Bone marrow (tissue), 2 donors: ENCODE results near the gene TSHZ3.

Experiments used
- DNase-seq, 2 donors: peaks; one replicate each; lab custom pipeline; 2025; lab: John Stamatoyannopoulos, UW

The TSHZ3 gene

DNA sequence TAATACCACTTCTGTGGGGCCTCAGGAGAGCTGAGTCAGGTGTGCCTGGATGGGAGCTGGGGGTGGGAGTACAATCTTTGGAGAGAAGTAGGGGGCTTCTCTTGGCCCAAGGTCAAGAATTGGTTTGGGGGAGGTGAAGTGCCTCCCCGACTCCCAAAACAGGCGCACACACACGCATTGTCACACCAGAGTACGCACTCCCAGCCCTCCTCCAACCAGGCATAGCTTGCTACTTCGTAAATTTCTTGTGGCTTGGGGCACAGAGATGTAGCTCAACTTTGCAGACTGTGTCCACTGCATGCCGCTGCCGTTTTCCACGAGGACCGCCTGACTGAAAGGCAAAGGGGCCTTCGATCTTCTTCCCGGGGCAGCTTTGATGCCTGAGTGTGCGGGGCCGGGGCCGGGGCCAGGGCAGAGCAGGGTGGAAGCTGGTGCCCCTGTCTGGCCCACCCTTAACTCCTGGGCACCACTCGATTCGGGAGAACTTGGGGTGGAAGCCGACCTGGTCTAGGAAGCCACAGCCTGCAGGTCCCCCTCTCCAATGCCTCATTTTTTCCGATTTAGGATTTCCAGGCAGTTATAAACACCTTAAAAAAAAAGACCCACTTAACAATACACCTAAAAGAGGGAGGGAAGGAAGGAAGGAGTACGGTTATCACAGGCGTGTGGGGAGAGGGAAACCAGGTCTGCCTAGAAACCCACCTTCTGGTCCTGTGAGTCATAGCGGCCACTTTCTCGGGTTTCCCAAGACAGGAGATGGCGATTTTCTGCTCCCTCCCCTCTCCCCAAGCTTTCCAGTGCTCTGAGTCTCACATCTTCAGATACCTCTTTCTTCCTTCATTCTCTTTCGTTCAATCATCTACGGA, 5.8 kb upstream of the TSHZ3 start:
- DNase-seq: no peak

DNA sequence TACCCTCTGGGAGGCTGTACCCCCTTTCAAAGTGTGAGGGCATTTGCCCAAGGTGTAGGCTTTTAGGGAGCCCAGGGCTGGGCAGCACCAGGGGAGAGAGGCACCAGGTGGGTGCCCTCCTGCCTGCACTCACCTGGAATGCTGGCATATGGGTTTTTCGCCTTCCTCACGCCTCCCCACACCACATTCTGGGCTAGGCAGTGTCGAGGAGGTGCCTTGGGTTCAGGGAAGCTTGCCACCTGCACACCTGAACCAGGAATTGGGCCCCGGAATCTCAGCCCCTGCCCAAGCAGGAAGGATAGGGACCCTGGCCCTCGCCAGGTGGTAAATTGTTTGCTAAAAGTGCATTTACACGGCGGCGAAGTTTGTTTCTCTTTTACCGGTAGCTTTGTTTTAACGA, 5.1 kb upstream of the TSHZ3 start:
- no peak for DNase-seq

- DNase-seq: no peak
Measured at GRCh38 chr19:31353833-31354232, 4.6 kb upstream of the TSHZ3 start.

- DNase-seq: no peak
Measured at GRCh38 chr19:31352782-31353651, 3.8 kb upstream of the TSHZ3 start.

DNA sequence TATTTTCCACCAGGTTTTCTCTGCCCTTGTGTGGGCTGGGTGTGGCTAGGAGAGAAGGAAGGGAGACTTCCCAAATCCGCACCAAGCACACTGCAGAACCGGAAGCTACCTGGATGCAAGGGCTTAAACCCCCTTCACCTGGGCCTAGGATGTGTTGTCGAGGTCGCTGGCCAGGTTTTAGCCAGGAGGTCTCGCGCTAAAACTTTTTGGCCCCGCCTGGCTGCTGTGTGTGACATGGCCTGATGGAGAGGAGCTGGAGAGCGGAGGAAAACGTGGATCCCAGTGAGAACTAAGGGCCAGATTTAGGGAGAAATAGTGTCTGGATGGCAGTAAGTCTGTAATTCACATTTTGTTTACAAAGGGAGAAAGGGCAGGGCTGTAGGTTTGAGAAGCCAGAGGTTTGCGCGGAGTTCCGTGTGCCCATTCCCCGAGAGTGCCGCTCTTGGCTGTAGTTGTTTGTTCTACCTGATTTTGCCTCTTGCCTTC, 3.1 kb upstream of the TSHZ3 start:
- no peak for DNase-seq

DNA sequence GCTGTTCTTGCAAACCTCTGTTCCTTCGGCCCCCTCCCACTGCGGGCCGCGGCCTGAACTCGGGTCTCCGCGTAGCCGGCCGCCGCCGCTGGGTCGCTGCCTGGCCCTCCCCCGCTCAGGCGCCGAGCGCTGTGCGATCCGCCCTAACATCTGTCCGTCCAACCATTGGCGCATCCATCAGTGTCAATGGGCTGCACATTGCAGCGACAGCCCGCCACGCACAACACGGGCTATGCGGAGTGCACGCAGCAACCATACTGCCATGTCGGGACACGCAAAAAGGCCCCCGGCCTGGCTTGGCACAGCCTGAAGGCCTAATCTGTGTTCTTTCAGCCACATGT, 2.6 kb upstream of the TSHZ3 start:
- DNase-seq: no peak

- DNase-seq: no peak
Measured at GRCh38 chr19:31351056-31351854, 2.0 kb upstream of the TSHZ3 start.

GRCh38 chr19:31350693-31351055, 1.4 kb upstream of the TSHZ3 start:
- no peak for DNase-seq

DNA sequence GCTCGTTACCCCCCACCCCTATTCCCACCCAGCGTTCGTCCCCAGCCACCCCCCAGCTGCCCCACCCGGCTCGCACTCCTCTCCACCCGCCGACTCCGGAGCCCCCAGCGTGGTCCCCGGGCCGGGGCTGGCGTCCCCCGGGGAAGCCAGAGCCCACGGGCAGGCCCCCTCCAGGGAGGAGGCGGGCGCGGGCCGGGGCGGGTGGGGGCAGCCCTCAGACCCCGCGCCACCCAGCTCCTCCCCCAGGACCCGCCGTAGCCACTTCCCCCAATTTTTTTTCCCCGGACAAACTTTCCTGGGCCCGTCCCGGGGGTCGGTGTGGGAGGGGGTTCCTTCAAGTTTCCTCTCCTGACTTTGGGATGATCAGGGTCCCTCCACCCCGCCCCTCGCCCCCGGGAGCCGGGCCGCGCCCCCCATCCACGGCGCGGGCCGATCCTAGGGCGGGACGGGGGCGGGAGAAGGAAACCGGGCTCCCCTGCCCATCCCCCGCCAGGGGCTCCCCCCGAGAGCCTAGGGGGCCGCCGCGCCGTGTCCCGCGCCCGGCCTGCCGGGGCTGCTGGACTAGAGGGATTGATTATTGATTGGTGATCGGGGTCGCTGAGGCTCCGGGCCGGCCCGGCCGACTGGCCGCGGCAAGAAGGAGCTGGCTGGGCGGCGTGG, 927 bp upstream of the TSHZ3 start:
- no peak for DNase-seq

GRCh38 chr19:31348481-31349159, 616 bp downstream of the TSHZ3 start:
- DNase-seq: no peak

- no peak for DNase-seq
Measured at GRCh38 chr19:31347828-31348392, 1.3 kb downstream of the TSHZ3 start.

GRCh38 chr19:31347354-31347753, 1.9 kb downstream of the TSHZ3 start:
- DNase-seq: no peak

- no peak for DNase-seq
Measured at GRCh38 chr19:31346184-31347059, 2.8 kb downstream of the TSHZ3 start.

- DNase-seq: no peak
Measured at GRCh38 chr19:31344403-31344802, 4.8 kb downstream of the TSHZ3 start.

GRCh38 chr19:31342926-31343325, 6.3 kb downstream of the TSHZ3 start:
- DNase-seq: no peak

DNA sequence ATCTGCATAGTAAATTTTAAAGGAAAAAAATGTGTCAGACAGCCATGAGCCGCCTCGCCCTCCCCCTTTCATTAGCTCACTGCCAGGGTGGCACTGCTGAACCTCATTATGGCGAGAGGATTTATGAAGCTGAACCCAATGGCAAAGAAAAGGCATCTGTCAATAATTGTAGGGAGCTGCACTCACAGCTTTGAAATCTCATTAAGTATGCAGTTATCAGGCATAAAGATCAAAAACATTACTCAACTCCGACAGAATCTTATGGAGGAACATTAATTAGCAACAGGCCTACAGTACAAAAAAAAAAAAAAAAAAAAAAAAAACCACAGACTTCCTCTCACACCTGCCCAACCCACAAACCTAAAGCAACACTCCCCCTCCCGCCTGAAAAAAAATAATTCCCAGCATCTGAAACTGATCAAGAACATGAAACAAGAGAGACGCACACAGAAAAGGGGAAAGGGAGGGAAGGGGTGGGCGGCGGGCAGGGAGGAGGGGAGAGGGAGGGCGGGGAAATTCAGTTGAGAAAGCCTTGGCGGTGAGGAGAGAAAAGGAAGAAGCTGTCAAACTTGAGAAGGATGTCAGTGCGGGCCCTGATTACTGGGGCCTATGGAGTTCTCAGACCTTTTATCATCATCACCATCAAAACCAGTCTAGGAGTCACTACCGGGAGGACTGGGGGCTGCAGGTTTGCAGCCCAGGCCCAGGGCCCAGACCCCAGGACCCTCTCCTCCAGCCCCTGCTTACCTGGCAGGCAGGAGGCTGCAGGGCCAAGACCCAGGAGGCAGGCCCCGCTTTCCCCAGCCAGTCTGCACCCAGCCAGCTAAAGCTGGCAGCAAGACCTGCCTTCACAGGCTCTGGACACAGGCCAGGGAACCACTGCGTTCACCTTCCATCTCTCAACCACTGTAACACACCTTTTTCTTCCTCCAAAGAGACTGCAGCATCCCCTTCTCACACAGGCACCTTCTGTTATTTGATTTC, 8.9 kb downstream of the TSHZ3 start:
- DNase-seq: no peak

DNA sequence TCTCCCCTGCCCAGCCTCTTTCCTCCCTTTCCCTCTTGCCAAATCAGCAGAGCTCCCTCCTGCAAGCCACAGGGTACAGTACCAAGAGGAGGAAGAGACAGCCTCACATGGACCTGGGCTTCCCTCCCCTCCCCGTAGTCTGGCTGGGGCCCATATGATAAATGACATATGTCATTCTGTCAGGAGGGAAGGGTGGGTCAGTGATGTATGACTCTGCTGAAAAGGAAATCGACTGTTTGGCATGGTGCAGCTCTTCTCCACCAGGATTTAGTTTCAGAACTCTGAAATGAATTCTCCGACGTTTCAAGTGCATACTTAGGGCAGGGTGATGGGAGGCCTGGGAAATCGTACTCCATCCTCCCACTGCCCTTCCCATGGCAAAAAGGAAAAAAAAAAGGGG, 9.8 kb downstream of the TSHZ3 start:
- no peak for DNase-seq

DNA sequence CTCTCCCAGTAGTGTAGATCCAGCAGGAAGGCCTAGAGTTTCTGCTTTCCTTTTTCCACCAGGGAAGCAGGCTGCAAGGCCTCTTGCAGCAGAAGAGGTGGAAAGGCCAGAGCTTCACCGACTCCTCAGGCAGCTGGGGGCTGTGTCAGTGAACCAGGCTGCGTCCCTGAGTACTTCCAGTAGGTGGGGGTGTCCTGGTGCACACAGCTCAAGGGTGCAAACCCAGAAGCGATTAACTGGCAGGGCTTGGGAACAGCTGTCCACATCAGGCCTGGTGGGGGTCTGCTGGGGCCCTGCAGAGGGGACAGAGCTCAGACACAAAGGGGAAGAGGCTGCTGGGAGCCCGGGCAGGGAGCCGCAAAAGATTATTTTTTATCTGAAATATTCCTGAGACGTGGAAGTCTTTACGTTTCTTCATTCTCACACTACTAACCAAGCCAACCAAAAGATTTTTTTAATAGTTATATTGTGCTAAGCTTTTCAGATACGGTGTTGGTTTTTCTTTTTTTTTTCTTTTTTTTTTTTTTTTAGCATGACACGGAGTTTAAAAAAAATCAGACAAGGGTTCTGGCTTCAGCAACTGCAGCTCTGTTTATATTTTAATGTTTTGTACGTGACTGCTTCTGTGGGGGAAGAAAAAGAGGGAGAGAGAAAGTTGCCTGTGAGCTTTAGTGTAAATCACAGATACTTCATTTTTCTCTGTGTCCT, 11.0 kb downstream of the TSHZ3 start:
- no peak for DNase-seq
